Hepatocyte (in vitro differentiated cells): ENCODE measurements around the gene FOCAD.

Experiments used
- EZH2 ChIP-seq: fragments of 200-600 bp; sonication (generic); IDR thresholded peaks from 2 replicates; pipeline ENCODE4 v1.6.1; 2016; ENCODE audit warnings: antibody characterized with exemption, mild to moderate bottlenecking, borderline replicate concordance
- EZH2phosphoT487 ChIP-seq: fragments of 200-600 bp; sonication (generic); IDR thresholded peaks from one replicate; pipeline ENCODE4 v1.6.1; 2018; ENCODE audit warnings: antibody characterized with exemption, mild to moderate bottlenecking, low read depth, moderate library complexity; ENCODE audit not compliant: unreplicated experiment, severe bottlenecking
- TF ChIP-seq, protein P1 (sequence below): fragments of 200-600 bp; sonication (generic); IDR thresholded peaks from 2 replicates; pipeline ENCODE4 v1.5.1; 2016; ENCODE audit warnings: antibody characterized with exemption, mild to moderate bottlenecking; ENCODE audit not compliant: poor library complexity

DNA sequence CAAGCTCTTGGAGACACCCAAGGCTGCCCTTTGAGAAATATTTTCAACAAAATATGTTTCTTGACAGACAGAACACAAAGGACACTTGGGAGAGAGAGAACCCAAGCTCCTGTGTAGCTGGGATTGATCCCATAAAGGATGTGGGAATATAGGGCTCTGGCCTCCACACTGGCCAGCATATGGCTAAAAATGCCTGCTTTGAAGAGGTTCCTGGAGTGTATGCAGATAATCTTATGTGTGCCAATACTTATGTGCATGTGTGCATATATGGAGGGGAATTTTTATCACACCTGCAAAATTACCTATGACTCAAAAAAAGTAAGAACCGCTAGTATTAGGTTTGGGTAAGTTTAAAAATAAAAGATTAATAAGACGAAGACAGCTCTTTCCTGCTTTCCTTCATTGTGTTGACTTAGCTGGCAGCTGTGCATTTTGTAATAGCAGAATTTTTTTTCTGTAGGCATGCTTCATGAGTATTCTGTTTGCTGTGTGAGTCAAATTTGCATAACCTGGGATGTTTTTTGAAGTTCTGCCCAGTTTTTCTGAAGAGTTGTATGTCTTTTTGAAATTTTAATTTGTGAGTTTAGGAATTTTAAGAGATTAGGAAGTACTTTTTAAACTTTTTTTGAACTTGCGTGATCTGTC is 304.7 kb downstream of the FOCAD start:
- TF ChIP-seq, protein P1, sequence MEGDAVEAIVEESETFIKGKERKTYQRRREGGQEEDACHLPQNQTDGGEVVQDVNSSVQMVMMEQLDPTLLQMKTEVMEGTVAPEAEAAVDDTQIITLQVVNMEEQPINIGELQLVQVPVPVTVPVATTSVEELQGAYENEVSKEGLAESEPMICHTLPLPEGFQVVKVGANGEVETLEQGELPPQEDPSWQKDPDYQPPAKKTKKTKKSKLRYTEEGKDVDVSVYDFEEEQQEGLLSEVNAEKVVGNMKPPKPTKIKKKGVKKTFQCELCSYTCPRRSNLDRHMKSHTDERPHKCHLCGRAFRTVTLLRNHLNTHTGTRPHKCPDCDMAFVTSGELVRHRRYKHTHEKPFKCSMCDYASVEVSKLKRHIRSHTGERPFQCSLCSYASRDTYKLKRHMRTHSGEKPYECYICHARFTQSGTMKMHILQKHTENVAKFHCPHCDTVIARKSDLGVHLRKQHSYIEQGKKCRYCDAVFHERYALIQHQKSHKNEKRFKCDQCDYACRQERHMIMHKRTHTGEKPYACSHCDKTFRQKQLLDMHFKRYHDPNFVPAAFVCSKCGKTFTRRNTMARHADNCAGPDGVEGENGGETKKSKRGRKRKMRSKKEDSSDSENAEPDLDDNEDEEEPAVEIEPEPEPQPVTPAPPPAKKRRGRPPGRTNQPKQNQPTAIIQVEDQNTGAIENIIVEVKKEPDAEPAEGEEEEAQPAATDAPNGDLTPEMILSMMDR: no peak
- TF ChIP-seq EZH2phosphoT487 (no peak), EZH2 (no peak)
